HG03103 (cell line): ENCODE data around the gene OR2AT4.
"Not testable (repeated sequence)": the region's sequence is repeated elsewhere in the genome, so short reads cannot be mapped to it uniquely, and the experiment has no call there.

Experiments used
- ATAC-seq: cut with Tn5 transposase; IDR thresholded peaks from one replicate; pipeline ENCODE4 v1.9.1; 2021; ENCODE audit warnings: low read depth; ENCODE audit not compliant: unreplicated experiment

The OR2AT4 gene

DNA sequence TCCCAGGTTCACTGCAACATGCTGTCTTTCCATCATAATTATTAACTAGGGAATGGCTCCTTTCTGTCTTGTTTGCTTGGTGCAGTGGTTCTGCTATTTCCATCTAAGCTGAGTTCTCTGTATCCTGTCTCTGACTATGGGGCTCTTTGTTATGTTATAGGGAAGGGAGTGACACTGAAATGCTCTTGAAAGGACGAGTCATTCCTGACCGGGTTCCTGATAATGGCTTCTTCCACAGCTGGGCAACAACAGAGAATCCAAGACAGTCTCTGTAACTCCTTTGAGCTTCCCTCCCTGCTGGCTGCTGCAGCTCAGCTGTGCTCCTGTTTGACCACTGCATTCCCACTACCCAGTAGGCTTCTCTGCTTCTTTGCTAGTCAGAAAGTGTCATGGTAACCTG lies 24.1 kb downstream of the OR2AT4 start:
- ATAC-seq: no peak

DNA sequence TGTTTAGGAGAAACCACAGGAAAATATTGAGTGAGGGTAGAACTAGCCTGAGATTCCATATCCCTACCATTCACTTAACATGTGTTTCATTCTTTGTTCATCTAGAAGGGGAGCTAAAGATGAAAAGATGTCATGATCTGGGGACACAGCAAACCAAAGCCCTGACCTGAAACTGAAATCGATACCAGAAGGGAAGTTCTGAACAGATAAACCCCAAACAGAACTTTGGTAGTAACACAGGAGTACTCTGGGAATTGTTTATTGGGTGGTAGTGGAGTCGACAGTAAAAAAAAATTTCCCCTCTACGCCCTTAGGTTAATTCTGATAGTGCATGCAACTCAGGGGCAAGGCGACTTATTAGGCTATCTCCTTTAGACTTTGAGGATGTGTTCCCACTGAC lies 27.2 kb downstream of the OR2AT4 start:
- no peak for ATAC-seq

DNA sequence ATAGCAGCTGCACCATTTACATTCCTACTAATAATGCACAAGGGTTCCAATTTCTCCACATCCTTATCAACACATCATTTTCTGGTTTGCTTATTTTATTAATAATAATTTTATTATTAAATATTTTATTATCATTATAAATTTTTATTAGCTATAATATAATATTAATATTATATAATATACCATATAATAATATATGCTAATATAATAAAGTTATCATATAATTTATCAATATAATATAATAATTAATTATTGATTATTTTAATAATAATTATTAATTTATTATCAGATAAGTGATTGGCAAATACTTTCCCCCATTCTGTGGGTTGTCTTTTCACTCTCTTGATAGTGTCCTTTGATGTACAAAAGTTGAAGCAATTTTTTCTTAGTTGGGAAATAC lies 27.7 kb downstream of the OR2AT4 start:
- ATAC-seq: no peak

DNA sequence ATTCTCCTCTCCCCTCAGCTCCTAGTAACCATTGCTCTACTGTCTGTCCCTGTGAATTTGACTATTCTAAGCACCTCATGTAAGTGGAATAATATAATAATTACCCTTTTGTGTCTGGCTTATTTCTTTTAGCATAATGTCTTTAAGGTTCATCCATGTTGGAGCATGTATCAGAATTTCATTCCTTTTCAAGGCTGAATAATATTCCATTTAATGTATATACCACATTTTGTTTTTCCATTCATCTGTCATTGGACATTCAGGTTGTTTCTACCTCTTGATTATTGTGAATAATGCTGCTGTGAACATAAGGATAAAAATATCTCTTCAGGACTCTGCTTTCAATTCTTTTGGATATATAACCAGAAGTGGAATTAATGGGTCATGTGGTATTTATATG lies 28.1 kb downstream of the OR2AT4 start:
- ATAC-seq: no peak

DNA sequence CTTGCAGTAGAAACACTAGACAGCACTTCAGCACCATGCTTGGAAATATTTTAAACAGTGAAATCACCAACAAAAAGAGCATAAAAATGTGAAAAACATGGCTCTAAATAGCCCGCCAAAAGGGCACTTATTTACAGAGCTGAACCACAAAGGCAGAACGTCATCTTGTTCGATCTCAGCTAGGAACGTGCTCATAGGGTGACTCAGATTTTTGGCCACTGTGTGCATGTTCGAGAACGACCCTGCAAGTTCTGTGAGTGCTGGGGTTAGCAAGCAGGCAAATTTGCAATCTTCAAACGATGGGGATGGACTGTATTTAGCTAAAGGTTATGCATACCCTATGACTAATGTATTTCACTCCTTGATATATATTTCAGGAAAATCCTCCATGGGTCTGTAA lies 30.6 kb downstream of the OR2AT4 start:
- no peak for ATAC-seq

DNA sequence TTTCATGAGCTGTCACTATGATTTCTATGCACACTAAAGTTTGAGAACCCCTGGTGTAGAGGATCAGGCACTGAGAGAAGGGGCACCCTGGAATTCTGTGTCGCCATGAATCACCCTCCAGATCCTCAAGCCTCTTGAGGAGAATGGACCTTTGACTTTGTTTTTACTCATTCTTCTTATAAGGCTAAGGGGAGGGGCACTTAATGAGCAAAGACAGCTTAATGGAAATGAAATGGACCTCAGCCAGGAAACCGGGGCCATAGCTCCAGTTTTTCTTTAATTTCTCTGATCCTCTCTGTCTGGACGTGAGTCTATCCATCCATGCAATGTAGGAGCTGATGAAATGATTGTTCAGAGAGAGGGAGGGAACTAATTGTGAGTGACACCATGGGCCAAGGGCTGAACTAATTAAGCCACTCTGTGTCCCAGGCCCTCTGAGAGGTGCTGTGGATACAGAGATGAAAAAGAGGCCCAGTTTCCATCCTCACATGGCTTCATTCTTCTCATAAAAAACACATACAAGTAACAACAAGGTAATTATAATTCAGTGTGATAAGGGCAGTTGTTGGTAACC lies 32.8 kb downstream of the OR2AT4 start:
- no peak for ATAC-seq

DNA sequence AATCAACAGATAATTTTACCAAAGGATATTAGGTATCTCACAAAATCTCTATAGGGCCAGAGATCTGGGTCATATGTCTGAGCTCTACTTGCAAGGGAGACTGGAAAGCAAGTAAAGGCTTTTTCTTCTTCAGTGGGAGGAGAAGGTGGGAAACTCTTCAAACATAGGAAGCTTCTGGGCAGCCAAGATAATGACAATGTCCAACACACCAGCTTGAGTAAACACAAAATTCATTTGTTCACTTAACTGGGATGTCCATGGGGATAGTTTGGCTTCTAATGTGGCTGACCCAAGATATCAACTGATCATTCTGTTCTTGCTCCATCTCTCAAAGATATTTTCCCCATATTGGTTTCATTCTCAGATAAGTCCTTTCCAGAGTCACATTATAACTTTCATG lies 37.4 kb downstream of the OR2AT4 start:
- no peak for ATAC-seq

DNA sequence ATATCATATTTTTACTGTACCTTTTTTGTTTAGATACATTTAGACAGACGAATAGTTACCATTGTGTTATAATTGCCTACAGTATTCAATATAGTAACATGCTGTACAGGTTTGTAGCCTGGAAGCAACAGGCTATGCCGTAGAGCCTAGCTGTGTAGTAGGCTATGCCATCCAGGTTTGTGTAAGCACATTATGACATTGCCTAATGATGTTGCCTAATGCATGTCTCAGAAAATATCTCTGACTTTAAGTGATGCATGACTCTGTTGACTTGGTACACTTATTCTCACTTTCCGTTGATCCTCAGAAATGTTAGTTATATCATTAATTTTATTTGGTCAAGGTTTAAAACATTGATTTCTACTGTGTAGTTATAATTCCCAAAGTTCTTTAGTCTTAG lies 39.9 kb downstream of the OR2AT4 start:
- ATAC-seq: no peak

DNA sequence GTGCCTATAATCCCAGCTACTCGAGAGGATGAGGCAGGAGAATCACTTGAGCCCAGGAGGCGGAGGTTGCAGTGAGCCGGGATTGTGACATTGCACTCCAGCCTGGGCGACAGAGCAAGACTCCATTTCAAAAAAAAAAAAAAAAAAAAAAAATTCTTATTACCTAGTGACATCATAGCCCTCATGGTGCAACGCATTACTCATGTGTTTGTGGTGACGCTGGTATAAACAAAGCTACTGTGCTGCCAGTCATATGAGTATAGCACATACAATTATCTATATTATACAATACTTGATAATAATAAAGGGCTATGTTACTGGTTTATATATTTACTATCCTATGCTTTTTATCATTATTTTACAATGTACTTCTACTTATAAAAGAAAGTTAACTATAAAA lies 41.2 kb downstream of the OR2AT4 start:
- ATAC-seq: no peak

DNA sequence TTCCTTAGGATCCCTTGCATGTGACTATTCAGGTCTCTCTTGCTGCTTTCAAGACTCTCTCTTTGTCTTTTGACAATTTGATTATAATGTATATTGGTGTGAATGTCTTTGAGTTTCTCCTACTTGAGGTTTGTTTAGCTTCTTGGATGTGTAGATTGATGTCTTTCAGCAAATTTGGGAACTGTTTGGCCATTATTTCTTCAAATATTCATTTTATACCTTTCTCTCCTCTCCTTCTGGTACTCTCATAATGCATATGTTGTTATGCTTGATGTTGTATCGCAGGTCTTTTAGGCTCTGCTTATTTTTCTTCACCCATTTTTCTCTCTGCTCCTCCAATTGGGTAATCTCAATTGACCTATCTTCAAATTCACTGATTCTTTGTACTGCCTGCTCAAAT lies 44.2 kb downstream of the OR2AT4 start:
- no peak for ATAC-seq

DNA sequence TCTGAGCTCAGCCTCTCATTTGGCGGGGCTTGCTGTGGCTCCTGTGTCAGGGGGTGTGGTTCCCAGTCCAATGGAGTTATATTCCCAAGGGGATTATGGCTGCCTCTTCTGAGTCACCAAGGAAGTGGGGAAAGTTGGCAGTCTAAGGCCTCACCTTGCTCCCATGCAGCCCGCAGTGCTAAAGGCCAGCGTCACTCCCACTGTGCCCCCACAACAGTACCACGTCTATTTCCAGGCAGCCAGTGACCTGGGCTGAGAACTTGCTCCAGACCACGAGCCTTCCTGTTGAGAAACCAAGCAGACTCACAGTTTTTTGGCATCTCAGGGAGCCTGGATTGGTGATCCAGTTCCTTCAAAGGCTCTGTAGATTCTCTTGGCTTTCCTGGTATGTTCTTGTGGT lies 45.6 kb downstream of the OR2AT4 start:
- no peak for ATAC-seq

DNA sequence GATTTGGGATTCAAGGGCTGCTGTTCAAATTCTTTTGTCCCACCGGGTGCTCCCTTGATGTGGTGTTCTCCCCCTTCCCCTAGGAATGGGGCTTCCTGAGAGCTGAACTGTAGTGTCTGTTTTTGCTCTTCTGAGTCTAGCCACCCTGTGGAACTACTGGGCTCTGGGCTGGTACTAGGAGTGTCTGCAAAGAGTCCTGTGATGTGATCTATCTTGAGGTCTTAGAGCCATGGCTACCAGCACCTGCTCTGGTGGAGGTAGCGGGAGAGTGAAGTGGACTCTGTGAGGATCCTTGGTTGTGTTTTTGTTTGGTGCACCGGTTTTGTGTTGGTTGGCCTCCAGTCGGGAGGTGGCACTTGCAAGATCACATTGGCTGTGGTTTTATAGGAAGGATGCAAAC lies 46.2 kb downstream of the OR2AT4 start:
- ATAC-seq: no peak

DNA sequence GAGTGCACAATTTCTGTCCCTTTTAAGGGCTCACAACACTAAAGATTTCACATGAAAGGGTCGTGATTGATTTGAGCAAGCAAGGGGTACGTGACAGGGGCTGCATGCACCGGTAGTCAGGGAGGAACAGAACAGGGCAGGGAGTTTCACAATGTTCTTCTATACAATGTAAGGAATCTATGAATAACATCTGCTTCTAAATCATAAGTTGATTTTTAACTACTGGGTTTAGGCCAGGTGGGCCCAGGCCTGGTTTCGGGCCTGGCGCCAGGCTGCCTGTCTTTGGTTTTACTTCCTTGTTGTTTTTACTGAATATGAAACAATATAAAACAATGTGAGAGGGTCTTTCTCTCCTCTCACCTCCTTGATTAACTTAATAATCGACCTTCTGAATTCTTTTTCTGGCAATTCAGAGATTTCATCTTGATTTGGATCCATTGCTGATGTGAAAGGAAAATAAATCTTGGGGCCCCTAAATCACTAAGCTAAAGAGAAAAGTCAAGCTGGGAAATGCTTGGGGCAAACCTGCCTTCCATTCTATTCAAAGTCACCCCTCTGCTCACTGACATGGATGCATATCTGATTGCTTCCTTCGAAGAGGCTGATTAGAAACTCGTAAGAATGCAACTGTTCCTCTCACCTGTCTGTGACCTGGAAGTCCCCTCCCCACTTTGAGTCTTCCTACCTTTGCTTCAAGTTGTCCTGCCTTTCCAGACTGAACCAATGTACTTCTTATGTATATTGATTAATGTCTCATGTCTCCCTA lies 47.0 kb downstream of the OR2AT4 start:
- ATAC-seq: not testable (repeated sequence)

DNA sequence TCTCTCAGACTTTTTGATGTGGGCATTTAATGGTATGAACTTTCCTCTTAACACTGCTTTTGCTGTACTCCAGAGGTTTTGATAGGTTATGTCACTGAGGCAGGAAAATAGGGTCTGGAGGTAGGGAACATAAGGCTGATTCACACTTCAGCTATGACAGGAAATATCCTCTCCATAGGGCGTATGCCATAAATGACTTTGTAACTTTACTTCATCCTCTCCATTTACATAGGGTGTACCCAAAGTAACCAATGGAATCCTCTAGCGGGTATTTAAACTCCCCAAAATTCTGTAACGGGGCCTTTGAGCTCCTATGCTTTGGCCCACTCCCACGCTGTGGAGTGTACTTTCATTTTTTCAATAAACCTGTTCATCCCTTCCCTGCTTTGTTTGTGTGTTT lies 49.5 kb downstream of the OR2AT4 start:
- no peak for ATAC-seq

DNA sequence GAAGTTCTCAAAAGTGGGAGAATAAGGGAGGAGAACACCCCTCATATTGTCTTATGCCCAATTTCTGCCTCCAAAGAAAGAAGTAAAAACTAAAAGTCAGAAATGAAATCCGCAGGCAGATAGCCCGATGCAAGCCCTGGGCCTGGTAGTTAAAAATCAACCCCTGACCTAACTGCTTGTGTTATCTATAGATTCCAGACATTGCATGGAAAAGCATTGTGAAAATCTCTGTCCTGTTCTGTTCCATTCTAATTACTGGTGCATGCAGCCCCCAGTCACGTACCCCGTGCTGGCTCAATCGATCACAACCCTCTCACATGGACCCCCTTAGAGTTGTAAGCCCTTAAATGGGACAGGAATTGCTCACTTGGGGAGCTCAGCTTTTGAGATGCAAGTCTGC lies 50.0 kb downstream of the OR2AT4 start:
- ATAC-seq: not testable (repeated sequence)

DNA sequence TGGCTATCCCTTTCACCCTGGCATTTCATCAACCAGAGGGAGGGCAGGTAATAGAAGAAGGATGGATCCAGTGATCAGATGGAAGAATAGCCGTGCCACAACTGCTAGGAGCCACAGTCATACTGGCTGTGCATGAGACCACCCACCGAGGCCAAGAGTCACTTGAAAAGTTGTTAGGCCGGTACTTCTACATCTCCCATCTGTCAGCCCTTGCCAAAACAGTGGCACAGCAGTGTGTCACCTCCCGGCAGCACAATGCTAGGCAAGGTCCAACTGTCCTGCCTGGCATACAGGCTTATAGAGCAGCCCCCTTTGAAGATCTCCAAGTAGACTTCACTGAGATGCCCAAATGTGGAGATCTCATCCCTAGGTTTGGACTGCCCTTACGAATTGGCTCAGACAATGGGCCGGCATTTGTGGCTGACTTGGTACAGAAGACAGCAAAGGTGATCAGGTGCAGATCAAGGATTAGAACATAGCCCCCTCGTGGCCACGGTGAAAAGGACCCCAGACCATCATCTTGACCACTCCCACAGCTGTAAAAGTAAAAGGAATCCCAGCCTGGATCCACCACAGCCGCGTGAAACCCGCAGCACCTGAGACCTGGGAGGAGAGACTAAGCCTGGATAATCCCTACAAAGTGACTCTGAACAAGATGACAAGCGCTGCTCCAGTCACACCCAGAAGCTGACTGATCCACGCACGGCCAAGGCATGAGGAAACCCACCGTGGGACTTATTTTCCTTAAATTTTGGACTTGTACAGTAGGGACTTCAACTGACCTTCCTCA lies 52.1 kb downstream of the OR2AT4 start:
- not testable (repeated sequence) for ATAC-seq

DNA sequence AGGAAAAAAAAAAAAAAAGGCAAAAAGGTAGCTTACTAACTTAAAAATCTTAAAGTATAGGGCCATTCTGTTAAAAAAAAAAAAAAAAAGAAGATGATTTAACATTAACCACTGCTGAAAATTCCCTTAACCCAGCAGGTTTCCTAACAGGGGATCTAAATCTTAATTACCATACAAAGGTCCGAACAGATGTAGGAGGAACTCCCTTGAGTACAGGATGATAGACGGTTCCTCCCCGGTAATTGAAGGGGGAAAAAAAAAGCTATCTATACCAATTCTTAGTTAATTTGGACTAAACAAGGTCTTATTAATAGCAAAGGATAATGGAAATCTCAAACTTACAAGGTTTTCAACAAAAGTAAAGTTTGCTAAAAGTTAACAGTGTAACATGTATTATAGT lies 54.9 kb downstream of the OR2AT4 start:
- ATAC-seq: not testable (repeated sequence)

DNA sequence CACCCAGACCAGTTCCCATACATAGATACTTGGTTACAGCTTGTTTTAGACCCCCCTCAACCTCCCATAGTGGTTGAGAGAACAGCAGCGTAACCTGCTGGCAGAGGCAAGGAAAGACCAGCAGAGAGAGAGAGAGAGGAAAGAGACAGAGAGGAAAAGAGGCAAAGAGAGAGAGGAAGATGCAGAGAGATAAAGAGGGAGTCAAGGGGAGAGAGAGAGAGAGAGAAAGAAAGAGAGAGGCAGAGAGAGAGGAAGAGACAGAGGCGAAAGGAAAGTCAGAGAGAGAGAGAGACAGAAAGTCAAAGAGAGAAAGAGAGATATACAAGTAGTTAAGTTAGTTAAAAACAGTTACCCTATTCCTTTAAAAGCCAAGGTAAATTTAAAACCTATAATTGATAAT lies 55.4 kb downstream of the OR2AT4 start:
- ATAC-seq: no peak

DNA sequence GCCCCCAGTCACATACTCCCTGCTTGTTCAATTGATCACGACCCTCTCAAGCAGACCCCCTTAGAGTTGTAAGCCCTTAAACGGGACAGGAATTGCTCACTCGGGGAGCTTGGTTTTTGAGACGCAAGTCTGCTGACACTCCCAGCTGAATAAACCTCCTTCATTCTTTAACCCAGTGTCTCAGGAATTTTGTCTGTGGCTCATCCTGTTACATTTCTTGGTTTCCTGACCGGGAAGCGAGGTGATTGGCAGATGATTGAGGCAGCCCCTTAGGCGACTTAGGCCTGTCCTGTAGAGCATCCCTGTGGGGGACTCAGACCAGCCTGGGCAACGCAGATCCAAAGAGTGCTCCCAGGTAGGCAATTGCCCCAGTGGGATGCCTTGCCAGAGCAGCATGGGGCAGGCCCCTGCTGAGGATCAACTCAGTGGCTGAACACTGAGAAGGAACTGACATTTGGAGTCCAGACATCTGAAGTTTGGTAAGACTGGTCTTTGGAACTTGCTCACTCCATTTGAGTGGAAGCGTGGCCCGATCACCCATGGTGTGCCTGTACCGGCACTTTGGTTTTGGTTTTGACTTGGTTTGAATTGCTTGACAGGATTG lies 56.4 kb downstream of the OR2AT4 start:
- no peak for ATAC-seq

DNA sequence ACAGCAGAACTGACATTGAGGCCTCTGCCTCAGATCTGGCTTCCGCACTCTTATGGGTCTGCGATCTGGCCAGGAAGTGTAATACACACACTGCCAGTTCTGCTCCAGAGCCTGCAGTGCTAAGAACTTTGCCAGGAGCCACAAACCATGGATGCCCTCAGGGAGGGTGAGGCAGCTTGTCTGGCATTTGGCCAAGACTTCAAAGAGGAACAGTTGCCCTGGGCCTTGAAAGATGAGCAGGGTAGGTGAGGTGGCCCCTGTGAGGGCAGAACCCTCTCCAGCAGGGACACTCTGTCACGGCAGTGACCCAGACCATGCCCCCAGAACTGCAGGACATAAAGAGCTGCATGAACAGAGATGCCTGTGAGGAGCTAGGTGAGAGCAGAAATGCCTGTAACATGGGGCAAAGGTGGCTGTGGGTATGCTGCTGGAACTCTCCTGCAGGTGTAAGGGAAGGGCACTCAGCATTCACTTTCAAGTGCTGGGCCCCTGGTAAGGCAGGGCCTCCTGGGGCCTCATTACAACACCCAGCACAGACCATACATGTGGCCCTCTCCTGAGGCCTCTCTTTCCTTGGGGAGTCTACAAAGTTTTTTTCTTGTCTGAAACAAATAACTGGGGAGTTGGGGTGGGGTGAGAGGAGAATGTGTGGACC lies 60.6 kb downstream of the OR2AT4 start:
- ATAC-seq: no peak

DNA sequence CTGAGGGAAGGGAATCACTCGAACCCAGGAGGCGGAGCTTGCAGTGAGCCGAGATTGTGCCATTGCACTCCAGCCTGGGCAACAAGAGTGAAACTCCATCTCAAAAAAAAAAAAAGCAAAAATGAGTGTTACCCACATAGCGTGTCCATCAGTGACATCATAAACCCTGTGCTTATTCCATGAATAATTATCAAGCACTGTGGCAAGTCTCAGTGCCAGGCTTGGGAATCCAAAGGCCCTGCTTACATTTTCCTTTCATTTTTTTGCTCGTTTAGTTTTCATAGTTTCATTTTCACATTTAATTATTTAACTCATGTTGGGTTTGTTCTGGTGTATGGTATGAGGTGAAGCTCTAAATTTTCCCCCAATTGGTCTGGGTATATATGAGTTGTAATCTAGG lies 61.4 kb downstream of the OR2AT4 start:
- ATAC-seq: no peak
